ENCODE data around the gene ARSB.
"Not testable (repeated sequence)": the region's sequence is repeated elsewhere in the genome, so short reads cannot be mapped to it uniquely, and the experiment has no call there.

The ARSB gene

DNA sequence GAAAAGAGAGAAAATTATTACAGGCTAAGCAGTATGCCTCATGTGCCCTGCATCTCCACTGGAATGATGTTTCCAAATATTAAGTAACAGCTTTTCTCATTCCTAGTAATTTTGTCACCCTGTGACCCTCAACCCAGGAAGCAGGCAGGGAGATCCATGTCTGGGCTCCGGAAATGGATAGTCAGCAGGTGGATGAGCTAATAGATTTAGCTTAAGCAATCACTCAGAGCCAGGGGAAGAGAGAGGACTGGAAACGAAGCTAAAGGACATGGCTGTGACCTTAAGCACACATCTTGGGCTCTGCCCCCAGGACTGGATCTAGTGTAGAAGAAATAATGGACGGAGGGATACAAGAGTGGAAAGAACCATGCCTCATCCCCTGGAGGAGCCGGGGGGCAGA, 89.5 kb downstream of the ARSB start:
- DNase-seq = no peak

DNA sequence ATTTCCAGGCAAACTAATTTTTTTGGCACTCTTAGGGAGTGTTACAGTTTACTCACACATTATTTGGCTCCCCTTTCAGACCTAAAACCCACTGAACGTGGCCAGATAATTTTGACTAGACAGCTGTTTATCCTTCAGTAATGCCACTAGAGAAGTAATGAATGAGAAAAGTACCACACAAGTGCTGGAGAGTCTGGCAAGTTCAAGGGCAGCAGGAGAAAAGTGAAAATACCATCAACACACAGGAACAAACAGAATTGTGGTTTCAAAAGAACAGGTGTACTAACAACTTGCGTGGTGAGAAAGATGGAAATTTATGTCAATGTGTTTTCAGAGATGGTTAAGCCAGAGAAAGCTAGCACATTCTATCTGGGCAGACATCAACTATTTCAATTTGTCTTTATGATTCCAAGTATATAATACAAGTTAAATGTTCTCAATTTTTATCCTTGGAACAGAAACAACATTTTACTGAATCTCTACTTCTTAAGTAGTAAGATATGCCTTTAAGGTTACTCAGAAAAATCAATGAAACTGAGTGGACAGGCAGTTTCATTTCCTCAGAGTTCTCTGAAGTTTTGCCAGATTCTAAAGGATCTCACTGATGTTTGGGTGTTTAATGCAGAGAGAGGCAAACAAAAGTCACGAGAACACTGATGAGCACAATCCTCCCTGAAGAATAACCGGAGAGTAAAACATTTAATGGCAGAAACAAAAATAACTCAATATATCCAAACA, 91.0 kb downstream of the ARSB start:
- DNase-seq = no peak

DNA sequence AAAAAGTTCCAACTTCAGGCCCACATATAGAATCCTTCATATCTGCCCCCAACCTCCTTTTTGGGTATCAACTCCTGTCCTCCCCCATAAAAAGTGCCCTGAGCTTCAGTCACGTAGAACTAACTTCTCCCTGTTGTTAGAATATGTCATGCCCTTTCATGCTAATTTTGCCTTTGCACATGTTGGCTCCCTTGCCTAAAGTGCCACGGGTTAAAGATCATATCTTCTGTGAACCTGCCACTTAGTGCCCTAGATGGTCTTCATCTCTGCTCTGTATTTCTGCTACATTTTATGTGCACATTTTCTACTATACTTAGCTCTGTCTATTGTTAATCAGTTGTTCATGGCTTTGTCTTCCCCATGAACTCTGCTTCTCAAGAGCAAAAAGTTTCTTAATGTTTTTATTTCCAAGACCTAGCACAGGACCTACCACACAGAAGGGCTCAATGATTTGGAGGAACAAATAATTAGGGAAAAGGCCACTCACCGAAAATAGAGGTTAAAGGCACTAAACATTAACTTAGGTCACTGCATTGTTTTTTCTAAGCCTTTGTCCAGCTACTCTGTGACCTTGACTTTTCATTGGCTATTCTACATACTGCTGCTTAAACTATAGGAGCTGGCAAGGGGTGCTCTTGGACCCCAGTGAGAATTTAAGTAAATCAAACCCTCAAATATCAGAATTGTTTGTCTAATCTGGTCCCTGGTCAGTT, 94.3 kb downstream of the ARSB start:
- DNase-seq = no peak

DNA sequence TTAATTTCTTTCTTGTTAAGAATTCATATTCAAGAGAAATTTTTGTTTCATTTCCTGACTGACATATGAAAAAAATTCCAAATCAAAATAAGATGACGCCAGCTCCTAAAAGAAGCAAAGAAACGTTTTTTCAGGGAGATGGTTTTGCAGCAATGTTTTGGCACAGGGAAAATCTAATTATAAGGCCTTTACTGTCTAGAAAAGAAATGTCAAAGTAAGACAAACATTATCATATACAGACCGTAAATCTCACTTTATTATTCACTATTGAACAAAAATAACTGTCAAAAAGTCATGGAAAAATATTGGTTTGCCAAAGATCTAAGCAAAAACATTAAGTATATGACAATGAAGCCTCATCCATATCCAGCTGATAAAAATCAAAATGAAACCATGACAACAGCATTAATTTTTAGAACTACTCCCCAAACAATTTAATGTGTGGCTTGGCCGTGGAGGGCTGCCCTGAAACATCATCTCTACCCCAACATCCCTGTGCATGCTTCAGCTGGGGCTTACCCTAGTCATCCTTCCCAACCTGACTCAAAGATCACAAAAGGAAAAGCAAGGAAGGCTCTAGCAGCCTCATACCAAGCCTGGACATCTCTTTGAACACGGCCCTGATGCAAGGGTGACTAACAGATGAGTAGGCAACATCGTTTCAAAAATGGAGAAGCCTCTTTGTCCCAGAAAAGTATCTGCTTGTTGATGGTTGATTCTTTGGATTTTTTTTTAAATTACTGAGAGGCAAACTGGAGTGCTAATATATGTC, 95.6 kb downstream of the ARSB start:
- no peak for DNase-seq

DNA sequence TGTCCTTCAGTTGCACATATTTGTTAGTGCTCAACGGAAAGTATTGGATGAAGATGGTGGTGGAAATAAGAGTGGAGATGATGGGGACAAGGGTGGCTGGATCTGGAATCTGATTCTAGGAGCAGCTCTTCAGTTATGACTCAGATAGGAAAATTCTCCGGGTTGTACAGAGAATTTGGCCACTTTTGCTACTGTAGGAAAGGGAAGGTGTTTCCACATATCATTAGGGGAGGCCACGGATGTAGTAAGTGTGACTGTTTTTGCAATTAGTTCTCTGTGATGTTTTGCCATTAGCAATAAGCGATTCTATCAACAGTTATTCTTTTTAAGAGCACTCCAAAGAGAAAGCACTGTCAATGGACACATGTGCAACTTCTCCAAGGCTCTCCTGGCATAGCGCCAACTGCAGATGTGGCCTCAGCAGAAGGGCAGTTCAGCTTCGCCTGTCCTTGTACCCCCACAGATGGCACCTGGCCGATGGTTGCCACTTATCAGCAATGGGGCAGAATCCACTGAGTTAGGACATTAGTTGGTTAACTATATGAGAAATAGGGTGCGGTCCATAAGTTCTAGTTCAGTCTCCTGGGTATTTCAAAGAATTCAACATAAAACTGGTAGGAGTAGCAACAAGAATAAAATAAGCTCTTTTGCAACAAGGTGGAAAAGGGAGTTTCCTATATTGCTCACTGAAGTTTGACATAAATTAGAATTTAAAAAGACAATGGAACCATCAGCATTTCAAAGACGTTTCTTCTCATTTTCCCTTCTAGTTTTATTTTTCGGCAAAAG, 96.3 kb downstream of the ARSB start:
- DNase-seq = no peak

DNA sequence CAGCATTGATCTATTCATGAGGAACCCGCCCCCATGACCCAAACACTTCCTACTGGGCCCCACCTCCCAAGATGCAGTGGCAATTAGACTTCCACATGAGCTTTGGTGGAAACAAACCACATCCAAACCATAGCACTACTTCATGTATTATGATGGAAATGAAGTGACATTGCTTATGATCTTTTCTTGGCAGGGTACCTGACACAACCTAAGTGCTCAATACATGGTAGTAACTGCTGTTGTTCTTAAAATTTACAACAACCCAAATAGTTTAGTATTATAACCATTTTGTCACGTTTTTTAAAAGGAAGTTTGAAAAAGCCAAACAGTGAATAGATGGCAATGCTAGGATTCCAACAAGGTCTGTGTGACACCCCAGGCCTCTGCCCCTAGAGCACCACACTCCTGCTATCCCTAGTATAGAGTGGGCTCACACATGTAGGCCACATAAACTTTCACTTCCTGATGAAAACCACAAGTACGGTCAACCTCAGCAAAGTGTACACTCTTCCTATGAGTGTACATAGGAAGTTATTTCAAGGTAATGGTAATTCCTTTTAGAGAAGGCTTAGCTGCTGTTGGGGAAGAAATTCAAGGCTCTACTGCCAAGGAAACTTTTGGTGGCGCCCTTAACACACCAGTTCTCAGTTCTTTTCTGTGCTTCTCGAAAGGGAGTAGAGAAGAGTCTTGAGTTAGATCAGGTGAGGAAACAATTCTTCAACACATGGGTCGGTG, 97.6 kb downstream of the ARSB start:
- DNase-seq = no peak

DNA sequence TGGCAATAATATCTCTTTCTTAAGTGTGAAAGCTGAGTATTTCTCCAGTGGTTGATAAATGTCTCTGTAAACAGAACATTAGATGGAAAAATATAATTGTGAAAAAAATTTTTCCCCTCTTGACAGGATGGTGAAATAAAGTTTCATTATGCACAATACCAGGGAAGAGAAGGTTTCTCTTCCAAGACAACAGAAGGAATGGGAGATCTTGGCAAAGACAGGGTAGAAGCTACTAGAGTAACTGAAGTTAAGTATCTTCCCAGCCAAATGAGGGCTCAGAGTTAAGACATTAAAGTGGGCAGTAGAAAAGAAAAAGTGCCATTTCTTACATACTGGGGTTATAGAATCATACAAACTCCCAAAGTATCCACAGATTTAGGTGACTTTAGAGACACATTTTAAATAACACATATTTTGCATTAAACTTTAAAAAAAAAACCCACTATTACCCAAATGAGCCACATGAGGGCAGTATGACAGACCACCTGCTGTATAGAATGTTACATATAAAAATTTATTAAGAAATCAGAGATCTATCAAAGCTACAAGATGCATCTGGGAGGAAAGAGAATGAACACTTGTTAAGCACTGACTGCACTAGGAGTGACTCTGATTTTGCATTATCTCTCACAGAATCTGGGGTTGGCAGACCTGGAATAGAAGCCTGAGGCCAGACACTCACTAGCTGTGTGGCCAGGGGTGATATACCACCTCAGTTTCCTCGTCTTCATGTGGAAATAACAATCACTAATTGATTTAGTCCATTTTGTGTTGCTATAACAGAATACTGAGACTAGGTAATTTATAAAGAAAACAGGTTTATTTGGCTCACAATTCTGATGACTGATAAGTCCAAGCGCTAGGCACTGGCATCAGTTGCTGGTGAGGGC, 98.5 kb downstream of the ARSB start:
- DNase-seq = no peak

DNA sequence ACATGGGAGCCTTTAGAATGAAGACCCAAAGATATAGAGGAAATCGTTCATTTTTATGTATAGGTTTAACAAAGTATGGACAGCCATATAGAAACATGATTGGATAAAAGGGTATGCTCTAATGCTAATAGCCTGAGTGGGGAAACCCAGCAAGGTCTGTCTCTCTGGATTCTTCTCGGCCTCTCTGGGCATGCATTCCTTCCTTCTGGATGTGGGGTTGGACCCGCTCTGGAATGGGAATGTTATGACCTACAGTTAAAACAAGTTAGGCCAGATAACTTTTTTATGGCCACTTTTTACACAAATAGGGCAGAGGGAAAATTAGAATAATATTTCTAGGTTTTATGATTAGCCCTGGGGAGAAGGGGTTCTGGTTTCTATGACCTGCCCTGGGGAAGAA, 103.2 kb downstream of the ARSB start:
- DNase-seq = no peak

DNA sequence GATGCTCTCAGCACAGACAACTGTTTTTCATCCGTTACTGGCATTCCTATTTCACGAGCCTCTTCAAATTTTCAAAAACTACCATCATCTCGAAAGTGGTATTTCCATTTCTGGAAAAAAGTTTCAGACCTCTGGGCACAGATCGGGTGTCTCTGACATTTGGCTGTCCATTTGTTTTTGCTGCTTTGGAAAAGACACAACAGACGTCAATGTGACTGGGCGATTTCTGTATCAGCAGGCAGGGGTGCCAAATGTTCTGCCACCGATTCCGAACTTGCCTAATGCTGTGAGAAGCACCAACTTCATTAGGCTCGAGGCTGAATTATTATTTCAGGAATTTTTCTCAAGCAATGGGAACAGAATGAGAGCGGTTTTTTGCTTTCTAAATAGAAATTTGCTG, 105.6 kb downstream of the ARSB start:
- no peak for DNase-seq

DNA sequence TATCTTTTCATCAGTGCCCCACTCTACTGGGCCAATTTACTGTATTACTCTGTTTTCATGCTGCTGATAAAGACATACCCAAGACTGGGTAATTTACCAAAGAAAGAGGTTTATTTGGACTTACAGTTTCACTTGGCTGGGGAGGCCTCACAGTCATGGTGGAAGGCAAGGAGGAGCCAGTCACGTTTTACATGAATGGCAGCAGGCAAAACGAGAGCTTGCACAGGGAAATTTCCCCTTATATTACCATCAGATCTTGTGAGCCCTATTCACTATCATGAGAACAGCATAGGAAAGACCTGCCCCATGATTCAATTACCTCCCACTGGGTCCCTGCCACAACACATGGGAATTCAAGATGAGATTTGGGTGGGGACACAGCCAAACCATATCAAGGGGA, 119.0 kb downstream of the ARSB start:
- not testable (repeated sequence) for DNase-seq

DNA sequence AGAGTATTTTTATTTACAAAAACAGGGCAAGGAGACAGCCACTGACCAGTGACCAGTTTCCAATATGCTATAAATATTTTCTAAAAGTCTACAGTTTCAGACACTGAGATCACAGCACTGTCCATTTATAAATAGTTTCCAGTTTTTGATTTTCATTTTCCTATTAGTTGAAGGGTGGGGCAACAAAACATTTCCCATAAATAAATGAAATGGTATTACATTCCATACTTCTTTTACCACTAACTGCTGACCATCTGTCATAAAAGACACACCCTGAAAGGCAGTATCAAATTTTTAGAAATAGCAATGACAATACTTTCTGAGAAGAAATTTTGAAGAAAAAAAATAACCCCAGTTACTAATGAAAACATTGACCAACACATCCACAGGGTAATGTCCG, 126.7 kb downstream of the ARSB start:
- no peak for DNase-seq

DNA sequence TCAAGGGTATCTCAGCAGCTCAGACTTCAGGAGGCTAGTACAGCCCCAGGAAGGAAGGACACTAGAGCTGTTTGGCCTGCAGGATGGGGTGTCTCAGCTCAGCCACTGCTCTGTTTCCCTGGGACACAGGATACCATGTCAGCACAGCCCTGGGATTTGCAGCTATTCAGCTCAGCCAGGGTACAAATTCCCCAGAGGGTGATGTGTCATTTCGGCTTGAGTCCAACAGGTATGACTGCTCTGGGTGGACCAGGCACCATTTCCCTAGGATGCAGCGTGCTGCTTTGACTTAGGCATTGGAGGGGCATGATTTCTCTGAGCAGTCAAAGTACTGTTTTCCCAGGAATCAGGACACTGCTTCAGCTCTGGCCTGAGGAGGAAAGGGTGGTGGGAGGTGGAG, 130.1 kb downstream of the ARSB start:
- no peak for DNase-seq

DNA sequence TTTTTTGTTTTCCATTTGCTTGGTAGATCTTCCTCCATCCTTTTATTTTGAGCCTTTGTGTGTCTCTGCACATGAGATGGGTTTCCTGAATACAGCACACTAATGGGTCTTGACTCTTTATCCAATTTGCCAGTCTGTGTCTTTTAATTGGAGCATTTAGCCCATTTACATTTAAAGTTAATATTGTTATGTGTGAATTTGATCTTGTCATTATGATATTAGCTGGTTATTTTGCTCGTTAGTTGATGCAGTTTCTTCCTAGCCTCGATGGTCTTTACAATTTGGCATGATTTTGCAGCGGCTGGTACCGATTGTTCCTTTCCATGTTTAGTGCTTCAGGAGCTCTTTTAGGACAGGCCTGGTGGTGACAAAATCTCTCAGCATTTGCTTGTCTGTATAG, 133.2 kb downstream of the ARSB start:
- not testable (repeated sequence) for DNase-seq

DNA sequence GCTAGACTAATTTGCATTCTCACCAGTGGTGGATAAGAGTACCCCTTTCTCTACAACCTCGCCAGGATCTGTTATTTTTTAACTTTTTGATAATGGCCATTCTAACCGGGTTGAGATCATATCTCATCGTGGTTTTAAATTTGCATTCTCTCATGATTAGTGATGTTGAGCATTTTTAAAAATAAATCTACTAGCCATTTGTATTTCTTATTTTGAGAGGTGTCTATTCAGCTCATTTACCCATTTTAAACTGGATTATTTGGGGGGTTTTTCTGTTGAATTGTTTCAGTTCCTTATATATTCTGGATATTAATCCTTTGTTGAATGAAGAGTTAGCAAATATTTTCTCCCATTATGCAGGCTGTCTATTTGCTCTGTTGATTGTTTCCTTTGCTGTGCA, 139.6 kb downstream of the ARSB start:
- DNase-seq = no peak

DNA sequence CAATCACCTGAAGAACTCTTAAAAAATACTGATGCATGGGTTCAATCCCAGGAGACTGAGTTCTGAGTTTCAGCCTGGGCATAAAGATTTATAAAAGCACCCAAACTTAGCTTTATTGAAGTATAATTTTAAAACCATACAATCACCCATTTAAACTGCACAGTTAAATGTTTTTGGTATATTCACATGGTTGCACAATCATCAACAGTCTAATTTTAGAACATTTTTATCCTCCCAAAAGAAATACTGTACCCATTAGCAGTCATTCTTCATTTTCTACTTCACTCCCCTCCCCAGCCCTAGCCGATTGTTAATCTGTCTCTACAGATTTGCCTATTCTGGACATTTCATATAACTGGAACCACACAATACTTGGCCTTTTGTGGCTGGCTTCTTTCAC, 141.7 kb downstream of the ARSB start:
- no peak for DNase-seq

DNA sequence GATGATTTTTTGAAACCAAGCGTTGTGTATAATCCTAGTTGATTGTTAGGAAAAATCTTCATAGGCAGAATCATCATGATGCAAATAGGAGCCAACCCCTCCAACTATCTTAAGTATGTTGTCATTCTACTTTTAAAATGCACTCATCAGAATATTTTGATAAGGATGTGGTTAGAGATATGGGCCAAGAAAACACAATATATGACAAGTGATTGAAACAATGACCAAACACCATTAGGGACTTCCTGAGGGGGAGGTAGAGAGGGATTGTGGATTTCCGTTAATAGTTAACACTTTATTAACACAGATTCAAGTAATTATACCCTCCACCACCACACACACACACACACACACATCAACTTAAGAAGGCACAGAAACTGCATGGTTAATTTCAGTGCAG, 143.3 kb downstream of the ARSB start:
- no peak for DNase-seq

DNA sequence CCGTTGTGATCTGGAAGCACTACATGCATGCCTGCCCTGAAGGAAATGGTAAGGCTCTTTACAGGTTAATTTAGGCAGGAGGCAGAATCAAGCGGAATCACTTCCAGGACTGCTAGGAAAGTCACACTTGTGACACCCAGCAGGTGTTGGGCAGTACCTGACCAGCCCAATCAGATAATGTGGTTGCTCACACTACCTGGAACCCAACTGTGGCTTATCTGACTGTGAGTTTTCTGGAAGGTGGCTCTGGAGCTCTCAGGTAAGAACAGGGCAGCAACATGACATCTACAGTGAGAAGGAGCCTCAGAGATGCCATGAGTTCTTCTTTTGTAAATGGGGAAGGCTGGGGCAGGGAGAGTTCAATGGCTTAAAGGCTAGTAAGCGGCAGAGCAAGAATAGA, 146.4 kb downstream of the ARSB start:
- no peak for DNase-seq

DNA sequence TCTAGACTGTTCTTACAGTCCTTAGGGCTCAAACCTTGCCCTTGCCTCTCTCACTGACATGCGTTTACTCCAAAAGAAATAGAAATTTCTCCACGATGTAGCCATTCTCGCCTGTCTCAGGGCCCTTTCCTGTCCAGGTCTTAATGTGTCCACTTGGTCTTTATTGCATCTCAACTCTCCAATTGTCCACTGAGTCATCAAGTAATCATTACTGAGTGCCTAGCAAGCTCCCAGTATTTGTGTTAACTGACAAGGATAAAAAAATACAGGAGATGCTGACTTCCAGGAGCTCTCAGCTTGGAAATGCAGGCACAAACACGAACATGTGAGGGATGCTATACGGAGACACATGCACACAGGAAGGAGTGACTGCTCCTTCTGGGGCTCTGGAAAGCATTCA, 147.3 kb downstream of the ARSB start:
- DNase-seq = no peak

DNA sequence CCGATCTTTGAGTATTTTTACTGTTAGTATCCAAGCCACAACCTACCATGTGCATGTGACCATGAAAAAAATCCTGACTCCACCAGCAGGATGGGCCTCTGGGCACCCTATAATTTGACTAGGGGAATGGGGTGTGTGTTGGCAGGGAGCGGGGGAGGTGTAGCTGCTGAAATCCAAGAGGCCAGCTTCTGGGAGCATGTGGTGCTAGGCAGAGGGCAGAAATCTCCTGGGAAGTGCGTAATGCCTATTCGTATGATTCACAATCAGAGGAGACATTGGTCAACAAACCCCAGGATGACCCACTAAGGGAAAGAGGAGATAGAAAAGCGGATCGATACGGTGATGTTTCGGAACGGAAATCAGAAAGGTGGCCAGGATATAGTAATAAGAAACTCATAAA, 149.9 kb downstream of the ARSB start:
- no peak for DNase-seq

DNA sequence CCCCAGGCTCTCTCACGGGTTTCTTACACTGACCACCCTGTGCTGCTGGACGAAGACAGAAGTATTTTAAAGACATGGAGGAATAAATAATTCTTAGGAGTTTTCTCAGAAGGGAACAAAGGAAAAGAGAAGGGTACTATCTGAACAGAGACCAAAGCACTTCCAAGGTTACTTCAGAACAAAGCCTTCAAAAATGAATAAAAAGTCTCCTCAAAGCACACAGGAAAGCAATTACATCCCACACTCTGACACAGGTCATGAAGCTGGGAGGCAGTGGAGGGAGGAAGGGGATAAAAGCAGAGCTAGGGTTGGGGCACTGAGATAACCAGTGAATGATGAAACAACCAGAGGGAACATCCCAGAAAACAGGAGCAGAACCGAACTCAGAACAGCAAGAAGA, 151.8 kb downstream of the ARSB start:
- DNase-seq = no peak

DNA sequence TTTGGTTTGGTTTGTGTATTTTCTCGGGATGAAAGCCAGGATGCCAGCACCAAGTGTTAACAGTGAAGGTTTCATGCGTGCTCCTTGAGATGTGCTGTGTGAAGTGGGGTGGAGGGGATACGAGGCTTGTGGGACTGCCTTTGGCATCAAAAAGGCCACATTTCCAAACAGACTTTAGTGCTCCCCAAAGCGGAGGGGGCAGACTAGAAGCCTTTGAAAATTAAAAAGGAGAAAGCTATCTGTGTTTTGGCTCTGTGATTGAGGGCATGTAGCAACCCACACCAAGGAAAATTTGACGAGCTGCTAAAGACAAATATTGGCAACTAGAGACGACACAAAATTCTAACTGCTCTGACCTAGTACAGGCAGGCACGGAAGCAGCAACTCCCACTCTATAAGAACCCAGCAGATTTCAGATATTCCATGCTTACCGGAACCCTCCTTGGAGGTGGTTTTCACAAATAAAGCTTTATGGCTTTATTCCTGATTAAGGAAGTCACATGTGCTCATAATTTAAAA, 154.5 kb downstream of the ARSB start:
- DNase-seq = no peak
